GM21381 (cell line): ENCODE data around the gene SPTBN2.

ENCODE experiments used
- ATAC-seq: cut with Tn5 transposase; IDR thresholded peaks from one replicate; pipeline ENCODE4 v1.9.1; 2021; ENCODE audit warnings: mild to moderate bottlenecking, moderate library complexity; ENCODE audit not compliant: unreplicated experiment

Gene SPTBN2

DNA sequence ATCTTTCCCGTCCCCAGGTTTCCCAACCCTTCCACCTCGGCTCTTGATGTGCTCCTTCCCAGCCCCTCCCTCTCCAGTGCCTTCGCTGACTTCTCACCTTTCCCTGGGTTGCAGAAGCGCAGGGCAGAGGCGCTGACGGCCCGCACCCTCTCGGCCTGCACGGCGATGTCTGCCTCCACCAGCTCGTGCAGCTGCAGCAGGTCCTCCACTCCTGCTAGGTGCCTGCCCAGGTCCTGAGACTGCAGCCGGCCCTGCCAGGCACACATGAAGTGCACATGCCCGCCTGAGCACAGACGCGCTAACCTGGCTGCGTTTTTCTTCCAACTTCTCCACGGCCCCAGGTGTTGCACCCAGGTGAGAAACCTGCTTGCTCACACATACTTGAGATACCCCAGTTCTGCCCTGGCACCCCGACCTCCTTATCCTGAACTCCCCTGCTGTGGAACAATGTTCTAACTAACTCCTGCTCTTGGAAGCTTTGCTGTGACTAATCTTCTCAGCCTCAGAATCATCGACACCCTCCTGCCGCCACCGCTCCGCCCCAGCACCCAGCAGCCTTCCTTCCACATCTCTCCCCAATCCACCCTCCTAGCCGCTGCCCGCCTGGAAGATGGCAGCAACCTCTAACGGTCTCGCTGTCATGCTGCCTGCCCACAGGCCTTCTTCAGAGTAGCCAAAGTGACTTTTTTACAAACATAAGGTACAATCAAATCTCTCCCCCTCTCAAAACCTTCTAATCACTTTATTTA lies 23.3 kb downstream of the SPTBN2 start:
- no peak for ATAC-seq

DNA sequence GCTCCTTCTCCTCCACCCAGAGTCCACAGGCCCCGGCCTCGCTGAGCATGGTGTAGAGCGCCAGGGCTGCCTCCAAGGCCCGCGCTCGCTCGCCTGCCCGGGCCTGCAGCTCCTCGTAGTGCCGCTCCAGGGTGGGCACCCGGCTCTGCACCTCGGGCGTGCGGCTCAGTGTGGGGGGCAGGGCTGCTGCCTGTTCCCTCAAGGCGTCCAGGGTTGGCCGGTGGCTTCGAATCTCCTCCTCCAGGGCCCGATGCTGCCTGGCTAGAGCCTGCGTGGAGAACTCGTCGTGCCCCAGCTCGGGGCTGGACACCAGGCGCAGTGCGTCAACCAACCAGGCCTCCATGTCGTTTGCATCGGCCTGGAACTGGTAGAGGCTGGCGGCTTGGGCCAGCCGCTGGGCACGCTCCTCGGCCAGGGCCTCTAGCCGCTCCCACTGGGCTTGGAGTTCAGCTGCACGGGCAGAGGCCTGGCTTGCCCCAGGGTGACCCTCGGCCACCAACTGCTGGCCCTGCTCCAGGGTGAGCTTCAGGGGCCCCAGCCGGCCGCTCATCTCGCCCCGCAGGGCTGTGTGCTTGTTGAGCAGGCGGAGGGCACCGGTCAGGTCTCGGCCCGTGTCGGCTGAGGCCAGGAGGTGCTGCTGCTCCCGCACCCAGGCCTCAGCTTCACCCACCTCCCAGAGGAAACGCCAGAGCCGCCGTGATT lies 24.2 kb downstream of the SPTBN2 start:
- ATAC-seq = no peak

DNA sequence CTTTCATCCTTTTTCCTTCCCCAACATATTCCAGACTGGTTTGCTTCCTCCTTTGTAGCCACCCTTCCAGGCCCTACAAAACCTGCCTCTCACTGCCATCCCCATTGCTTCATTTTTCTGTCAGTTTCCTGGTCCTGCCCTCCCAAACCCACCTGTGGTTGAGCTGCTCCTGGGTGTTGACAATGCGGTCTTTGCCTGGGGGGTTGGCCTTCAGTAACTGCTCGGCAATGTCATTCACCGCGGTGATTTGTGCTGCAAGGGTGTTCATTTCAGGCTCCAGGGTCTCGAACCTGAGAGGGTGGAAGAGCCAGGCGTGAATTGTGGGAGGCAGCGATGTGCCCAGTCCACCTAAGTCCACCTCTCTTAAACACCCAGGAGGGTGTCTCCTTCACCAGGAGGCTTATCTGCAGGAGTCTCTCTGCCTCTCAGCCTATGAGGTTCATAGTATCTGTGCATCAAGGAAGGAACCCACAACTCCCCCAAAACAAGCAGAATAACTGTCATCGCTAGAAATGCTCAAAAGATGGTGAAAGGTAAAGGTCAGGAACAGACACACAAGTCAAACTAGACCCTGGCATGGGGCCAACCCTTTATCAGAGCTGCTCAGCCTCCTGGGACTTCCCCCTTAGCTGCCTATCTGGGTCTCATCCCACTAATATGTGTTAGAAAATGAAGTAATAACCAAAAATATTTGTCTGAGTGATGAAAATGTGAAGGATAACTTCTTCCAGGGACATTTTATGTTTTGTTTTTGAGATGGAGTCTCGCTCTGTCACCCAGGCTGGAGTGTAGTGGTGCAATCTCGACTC lies 27.4 kb downstream of the SPTBN2 start:
- ATAC-seq = no peak

DNA sequence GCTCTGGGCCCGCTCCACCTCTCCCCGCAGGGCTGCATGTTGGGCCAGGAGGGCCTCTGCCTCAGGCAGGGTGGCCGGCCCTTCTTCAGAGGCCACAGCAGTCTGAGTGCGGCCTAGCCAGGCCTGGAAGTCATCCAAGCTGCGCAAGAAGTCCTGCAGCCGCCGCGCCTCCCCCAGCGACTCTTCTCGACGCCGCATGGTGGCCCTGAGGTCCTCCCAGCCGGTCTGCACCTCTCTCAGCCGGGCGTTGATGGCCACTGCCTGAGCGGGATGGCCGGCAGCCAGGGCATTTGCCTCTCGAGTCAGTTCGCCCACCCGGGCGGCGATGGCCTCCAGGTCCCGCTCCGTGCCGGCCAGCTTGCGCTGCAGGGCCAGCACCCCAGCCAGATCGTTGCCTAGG lies 28.3 kb downstream of the SPTBN2 start:
- ATAC-seq = no peak

DNA sequence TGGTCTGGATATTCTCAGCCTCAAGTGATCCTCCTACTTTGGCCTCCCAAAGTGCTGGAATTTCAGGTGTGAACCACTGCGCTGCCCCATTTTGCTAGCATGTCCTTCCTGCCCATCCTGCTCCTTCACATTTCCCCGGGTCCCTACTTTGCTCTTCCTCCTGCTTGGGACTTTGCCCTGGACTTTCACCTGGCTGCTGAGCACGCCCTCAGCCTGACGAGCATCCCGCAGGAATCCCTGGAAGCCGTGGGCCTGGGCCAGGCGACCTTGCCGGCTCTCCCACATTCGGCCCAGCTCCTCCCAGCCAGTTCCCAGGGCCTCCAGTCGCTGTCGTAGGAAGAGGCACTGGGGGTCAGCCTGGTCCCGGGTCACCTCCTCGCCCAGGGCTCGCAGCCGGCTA lies 28.7 kb downstream of the SPTBN2 start:
- no peak for ATAC-seq

DNA sequence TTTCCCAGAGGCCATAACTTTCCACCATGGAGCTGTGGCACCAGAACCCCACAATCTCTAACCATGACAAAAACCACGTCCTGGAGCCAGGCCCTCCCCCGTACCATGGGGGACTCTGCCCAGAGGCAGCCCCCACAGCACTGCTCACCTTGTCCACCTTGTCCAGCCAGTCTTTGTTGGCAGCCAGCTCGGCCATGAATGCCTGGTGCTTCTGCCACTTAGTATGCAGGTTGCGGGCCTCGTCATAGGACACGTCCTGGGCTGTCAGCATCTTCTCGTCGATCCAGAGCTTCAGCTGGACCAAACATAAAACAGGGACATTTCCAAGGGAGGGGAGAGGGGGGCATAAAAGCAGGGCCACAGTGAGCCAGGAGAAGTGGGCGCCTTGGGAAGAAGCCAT lies 30.5 kb downstream of the SPTBN2 start:
- ATAC-seq = no peak

DNA sequence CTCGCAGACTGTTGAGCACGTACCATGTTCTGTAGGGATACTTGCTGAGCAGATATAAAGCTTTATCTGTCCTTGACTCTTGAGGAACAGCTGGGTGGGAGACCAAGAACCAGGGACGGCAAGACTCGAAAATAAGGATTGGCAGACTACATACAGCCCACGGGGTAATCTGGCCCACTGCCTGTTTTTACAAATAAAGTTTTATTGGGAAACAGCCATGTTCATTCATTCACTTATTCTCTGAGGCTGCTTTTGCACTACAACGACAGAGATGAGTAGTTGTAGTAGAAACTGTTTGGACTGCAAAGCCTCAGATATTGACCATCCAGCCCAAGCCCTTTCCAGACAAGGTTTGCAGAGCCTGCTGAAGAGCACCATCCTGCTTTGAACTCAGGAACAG lies 31.0 kb downstream of the SPTBN2 start:
- no peak for ATAC-seq

DNA sequence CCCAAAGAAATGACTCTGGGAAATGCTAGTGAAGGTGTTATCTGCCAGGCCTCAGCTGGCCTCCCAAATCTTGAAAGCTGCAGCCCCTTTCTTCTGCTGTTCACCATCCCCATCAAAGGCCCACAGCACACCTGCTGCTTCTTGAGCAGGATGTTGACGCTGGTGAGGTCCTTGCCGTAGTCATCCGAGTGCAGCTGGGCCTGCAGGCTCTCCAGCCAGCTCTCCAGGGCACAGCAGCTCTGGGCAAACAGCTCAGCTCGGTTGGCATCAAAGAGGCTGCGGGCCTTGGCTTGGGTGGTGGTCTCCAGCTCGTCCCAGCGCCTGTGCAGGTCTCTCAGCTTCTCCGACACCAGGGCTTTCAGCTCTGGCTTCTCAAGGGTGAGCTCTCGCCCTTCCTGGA lies 32.9 kb downstream of the SPTBN2 start:
- ATAC-seq = no peak

DNA sequence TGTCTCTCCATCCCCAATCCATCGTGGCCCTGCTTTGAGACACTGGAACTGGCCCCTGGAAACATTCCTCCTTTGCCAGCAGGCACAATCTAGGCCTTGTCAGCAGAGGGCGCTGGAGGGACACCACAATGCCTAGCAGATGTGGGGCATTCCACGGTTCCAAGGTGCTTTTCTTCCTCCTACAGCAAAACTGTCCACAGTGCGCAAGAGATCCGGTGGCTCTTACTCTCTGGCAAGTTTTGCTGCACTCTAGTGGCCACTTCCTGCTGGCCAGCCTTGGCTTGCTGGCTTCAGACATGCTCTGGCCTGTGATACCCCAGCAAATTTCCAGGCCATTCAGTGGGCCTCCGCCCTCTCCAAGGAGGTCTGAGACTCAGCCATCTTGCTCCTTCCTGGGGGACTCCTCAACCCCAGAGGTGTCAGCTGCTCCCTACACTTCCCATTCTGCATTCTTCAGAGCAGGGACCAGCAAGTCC lies 34.2 kb downstream of the SPTBN2 start:
- no peak for ATAC-seq

DNA sequence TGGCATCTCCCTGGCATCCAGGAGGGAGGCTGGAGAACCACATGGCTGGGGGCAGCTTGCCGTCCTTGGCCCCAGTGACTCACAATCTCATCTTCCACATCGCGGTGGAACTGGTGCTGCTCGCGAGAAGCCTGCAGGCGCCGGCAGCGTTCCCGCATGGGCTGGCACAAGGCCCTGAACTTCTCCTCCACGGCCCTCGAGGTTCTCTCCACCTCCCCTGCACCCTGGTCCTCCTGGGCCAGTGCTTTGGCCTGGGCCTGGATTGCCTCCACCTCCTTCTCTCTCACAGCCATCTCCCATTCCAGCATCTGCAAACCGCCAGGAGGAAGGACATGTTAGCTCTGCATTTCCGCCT lies 35.0 kb downstream of the SPTBN2 start:
- ATAC-seq = no peak

DNA sequence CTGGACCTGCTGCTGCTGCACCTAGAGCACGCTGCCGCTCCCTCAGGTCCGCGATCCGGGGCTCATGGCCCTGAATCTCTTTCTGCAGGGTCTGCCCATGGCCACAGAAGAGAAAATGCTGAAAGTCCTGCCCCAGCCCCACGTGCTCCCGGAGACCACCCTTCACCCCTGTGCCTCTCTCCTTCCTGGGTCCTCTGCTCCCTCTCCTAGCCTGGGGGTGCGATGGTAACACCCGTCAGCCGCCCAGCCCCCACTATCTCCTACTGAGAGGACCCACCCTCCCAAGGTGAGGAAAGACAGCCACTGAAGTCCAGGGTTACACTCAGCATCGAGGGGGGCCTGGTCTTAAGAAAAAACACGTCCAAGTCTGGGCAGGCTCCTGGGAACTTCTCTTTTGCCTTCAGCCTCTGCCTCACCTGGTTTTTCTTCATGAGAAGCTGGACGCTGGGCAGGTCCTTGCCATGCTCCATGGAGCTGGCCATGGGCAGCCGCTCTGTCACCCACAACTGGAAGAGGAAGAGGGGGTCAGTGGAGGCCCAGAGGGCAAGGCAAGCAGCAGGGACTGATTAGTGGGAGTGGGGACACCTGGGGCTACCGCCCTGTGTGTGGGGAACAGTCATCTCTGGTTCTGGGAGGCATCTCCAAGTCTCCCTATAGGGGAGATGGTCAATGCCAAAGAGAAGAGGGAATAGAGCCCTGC lies 35.5 kb downstream of the SPTBN2 start:
- ATAC-seq = no peak

DNA sequence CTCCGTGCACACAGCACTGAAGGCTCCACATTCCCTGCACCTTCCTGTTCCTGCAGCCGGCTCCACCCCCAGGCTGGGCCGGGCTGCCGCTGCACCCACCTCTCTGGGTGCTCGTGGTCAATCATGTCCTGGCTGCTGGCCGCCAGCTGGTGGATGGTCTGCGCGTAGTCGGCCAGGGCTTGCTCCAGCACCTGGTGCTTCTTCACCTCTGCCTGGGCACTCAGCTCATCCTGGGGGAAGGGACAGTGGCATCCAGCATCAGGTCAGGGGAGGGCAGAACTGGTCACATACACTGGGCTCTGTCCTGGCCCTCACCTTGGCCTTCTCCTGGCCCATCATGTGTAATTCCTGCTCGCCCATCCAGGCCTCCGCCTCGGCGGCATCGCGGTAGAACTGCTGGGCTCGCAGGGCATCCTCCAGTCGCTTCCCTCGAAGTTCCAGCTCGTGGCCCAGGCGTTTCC lies 36.1 kb downstream of the SPTBN2 start:
- no peak for ATAC-seq

DNA sequence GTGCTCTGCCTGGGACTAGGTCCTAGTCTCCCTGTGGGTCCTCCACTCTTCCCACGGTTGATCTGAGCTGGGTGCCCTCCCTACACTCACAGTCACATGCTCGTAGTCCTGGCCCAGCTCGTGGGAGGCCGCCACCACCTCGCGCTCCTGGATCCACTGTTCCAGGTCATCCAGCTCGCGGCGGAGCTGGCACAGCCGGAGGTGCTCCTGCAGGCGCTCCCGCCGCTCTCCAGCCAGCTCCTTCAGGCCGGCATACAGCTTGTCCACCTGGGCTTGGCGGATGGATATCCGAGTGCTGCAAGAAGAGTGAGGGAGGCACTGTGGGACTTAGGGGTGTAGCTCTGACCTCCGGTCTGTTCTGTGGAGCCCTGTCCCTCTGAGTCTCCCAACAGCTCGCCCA lies 36.6 kb downstream of the SPTBN2 start:
- no peak for ATAC-seq

DNA sequence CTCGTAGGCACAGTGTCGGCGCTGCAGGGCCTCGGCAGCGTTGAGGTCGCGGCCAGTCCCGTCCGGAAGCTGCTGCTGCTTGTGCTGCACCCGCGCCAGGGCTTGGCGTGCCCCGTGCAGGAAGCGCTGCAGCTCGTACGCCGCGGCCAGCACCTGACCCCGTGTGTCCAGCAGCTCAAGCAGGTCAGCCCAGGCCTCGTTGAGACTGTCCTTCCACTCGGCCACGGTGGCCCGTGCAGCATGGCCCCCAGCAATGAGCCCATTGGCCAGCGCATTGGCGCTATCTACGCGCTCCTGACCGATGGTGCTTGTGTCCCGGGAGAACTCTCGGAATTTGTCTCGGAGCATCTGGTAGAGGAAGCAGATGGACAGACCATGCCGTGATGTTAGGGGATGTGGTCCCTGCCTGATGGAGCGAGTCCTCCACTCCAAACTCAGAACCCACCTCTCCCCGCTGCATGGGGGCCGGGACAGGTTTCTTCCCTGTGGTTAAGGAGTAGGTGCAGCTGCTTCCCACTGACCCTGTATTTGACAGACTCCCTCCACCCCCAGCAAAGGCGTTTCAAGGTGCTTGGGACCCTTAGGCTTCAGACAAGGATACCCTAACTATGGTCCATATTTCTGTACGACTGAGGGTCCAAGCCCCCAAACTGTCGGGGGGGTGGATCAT lies 37.6 kb downstream of the SPTBN2 start:
- ATAC-seq = no peak

DNA sequence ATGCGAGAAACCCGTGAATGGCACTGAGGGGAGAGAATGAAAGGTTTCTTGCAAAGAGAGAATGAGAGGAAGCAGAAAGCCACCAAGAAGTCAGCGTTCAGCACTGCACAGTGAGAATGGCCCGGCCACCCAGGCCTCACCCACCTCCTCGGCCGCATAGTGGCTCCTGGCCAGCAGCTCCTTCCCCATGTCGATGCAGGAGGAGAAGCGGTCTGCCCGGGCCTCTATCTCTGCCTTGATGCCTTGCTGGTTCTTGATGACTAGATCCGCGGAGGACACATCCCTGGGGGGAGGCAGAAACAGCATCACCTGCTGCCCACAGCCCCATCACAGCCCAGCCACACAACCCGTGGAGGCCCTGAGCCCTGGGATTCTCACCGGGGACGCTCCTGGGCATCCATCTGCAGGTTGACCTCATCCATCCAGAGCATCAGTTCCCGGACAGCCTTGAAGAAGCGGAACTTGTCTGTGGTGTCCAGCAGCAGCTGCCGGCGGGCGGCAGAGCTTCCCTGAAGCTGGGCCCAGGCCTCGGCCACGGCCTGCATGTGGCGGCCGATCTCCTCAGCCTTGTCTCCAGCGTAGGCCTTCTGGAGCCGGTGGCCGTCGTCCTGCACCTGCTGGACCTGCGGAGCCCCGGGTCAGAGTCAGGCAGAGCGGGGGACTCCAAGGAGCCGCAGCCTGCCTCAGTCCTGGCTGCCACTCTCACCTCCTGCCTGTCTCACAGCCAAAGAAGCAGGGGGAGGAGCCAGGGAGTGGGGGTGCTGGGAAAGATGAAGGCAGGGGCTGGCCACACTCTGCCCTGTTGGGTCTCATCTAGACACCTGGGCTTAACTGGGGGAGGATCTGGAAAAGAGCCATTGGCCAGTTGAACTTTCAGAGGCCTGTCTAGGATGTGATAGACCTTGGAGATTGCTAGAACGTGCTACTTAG lies 39.1 kb downstream of the SPTBN2 start:
- ATAC-seq = no peak

DNA sequence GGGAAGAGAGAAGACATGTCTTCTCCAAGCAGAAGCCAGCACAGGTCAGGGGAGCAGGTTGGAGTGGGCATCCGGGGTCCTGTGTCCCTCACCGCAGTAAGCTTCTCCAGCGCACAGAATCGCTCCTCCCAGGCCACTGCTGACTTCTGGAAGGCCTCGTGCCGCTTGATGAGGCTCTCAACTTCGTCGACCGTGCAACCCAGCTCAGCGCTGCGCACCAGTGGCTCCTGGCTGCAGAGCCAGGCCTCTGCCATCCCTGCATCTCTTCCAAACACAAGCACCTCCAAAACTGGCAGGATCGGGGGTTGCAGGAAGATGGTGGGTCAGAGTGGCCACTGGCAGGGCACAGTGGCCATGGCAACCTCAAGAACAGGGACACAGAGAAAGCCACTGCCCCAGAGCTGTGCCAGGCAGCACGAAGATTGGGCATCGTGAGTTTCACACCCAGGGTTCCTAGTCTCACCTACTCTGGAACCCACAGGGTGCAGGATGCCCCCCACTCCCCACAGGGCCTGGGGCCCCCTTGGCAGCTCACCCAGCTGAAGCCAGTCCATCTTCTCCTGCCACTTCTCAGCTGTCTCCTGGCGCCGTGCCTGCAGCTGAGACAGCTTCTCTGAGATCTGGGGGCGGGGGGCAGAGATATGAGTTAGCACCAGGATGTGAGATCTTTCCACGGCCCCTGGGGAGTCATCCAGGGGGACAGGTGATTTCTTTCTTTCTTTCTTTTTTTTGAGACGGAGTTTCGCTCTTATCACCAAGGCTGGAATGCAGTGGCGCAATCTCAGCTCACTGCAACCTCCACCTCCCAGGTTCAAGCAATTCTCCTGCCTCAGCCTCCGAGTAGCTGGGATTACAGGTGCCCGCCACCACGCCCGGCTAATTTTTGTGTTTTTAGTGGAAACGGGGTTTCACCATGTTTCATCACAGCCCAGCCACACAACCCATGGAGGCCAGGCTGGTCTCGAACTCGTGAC lies 40.2 kb downstream of the SPTBN2 start:
- no peak for ATAC-seq

DNA sequence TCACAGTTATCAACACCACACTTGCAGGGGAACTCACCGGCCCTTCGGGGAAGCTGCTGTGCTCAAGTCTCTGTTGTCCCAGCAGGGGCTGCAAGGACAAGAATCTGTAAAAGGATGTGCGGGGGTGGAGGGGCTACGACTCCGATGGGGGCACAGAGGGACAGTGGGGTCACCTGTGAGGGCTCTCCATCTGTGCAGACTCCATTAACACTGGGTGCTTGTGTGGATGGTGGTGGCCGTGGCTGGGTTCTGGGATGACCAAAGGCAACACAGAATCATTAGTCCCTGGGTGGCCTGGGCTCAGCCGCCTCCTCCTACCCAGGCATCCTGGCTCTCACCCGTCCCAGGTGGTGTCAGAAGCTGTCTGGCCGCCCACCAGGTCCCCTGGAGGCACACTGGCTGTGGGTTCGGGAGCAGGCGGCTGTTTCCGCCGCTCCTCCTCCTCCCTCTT lies 41.2 kb downstream of the SPTBN2 start:
- no peak for ATAC-seq
